Activated CD4-positive, CD25-positive, alpha-beta regulatory T cell treated with anti-CD3 and anti-CD28 coated beads, Interleukin-2, amount 50 U/mL, for 72 hours (primary cell): Measurements from ENCODE around the gene PHLDA3.

Source experiments
- DNase-seq: peaks from one replicate; pipeline ENCODE4 v3.0.0; 2021

Gene PHLDA3

GRCh38 chr1:201426479-201427310, 42.3 kb downstream of the PHLDA3 start:
- no peak for DNase-seq

GRCh38 chr1:201424146-201424545, 44.8 kb downstream of the PHLDA3 start:
- DNase-seq = no peak

GRCh38 chr1:201423655-201424054, 45.3 kb downstream of the PHLDA3 start:
- no peak for DNase-seq

GRCh38 chr1:201422436-201423030, 46.5 kb downstream of the PHLDA3 start:
- DNase-seq = no peak

GRCh38 chr1:201422026-201422425, 47.0 kb downstream of the PHLDA3 start:
- DNase-seq = no peak

- no peak for DNase-seq
Measured at GRCh38 chr1:201421041-201421440, 47.9 kb downstream of the PHLDA3 start.

GRCh38 chr1:201420608-201421002, 48.4 kb downstream of the PHLDA3 start:
- no peak for DNase-seq

GRCh38 chr1:201419746-201420607, 49.0 kb downstream of the PHLDA3 start:
- no peak for DNase-seq

- no peak for DNase-seq
Measured at GRCh38 chr1:201419256-201419655, 49.7 kb downstream of the PHLDA3 start.

GRCh38 chr1:201418461-201418860, 50.5 kb downstream of the PHLDA3 start:
- DNase-seq = no peak
